ENCODE results near the gene MRPS23. TPM values are rescaled to one million over a fixed set of nuclear protein-coding genes. Genes with fewer than 3 reads are reported as not detected.

The MRPS23 gene
- total RNA-seq, 2 donors from 2014 or later, result 1.3 to 13.7 TPM

- Histone ChIP-seq H3K27me3 (no peaks in the 10 kb centered on the region), H3K9me3 (no peaks in the 10 kb centered on the region), H3K4me1 (peaks cover 8% of the 10 kb centered on the region), H3K27ac (no peak overlapping the region), H3K36me3 (replicated peaks in 1 of 2; ENCODE audit: insufficient read depth in 1 of 2, low read depth in 2 of 2) (no peaks in the 10 kb centered on the region), H3K4me3 (no peak overlapping the region)
- DNase-seq (peak in 3 of 4 donors; percentile 16 to 30 (median 16)), ATAC-seq (peak; percentile 57)
- 40 to 71% methylated on average over 7 of the region's 7 CpGs for WGBS, 2 donors
- intact Hi-C loops (cut with DNase I), result no loop called here
- TF ChIP-seq POLR2A (IDR thresholded peaks at IDR 0.05) (no peak), CTCF (IDR thresholded peaks at IDR 0.05) (no peak)
These were observed 64.8 kb downstream of the MRPS23 start for GRCh38 chr17:57785022-57785421.

Small RNAs within 50 kb of the gene (small RNA-seq; reads per million reads assigned to genes)
- not detected for gene RN7SKP94

Other genes with a start within 250 kb of the MRPS23 start
- gene CCDC182, start 104.7 kb downstream of the MRPS23 start, total RNA-seq, result not detected
- 10 to 100 TPM; 35.8 to 48.1 TPM for gene CUEDC1, start 105.4 kb upstream of the MRPS23 start, total RNA-seq
- 10 to 100 TPM; 14.5 to 39.4 TPM for gene VEZF1, start 138.2 kb upstream of the MRPS23 start, total RNA-seq
- 100 to 1,000 TPM in 1 of 2 donors, 10 to 100 TPM in 1; 76.0 to 139 TPM for gene SRSF1, start 157.2 kb upstream of the MRPS23 start, total RNA-seq
- gene DYNLL2, start 233.4 kb upstream of the MRPS23 start, total RNA-seq, result 10 to 100 TPM; 10.6 to 14.5 TPM